NOMO-1 (cell line): ENCODE results near the gene APOA4.
A peak's percentile ranks its signal among the peaks of the same experiment; 100 is the strongest.
"Not testable (repeated sequence)": the region's sequence is repeated elsewhere in the genome, so short reads cannot be mapped to it uniquely, and the experiment has no call there.

Source experiments
- DNase-seq, 2 experiments: peaks; one replicate each; lab custom pipeline; 2025; ENCODE audit not compliant: unreplicated experiment in 2 of 2; lab: John Stamatoyannopoulos, UW

The APOA4 gene

GRCh38 chr11:116849486-116849885 lies 26.4 kb upstream of the APOA4 start:
- DNase-seq, result no peak

- DNase-seq, result no peak
Measured at GRCh38 chr11:116849060-116849459, 26.0 kb upstream of the APOA4 start.

GRCh38 chr11:116847612-116848011 lies 24.5 kb upstream of the APOA4 start:
- DNase-seq, result no peak

- no peak for DNase-seq
Measured at GRCh38 chr11:116844722-116845121, 21.6 kb upstream of the APOA4 start.

GRCh38 chr11:116843661-116844060 lies 20.6 kb upstream of the APOA4 start:
- DNase-seq, result no peak

- DNase-seq, result no peak
Measured at GRCh38 chr11:116842909-116843308, 19.8 kb upstream of the APOA4 start.

GRCh38 chr11:116842117-116842516 lies 19.0 kb upstream of the APOA4 start:
- DNase-seq, result no peak

GRCh38 chr11:116840746-116841296 lies 17.7 kb upstream of the APOA4 start:
- no peak for DNase-seq

- DNase-seq, result no peak
Measured at GRCh38 chr11:116840224-116840745, 17.2 kb upstream of the APOA4 start.

GRCh38 chr11:116838321-116839084 lies 15.4 kb upstream of the APOA4 start:
- no peak for DNase-seq

GRCh38 chr11:116837231-116838091 lies 14.4 kb upstream of the APOA4 start, which contains the start of gene APOA1:
Gene APOA1, minus strand, starts transcription at chr11:116837622. Its CDS starts 235 bp downstream, at chr11:116837387.
- no peak for DNase-seq

- no peak for DNase-seq
Measured at GRCh38 chr11:116836632-116836991, 13.5 kb upstream of the APOA4 start.

GRCh38 chr11:116835791-116836631 lies 12.9 kb upstream of the APOA4 start:
- peak; percentile 82 to 84 for DNase-seq

GRCh38 chr11:116835042-116835772 lies 12.1 kb upstream of the APOA4 start:
- peak; percentile 9 to 17 for DNase-seq

- not testable (repeated sequence) for DNase-seq
Measured at GRCh38 chr11:116834535-116835041, 11.5 kb upstream of the APOA4 start.

- DNase-seq, result no peak
Measured at GRCh38 chr11:116833816-116834534, 10.9 kb upstream of the APOA4 start.

- no peak for DNase-seq
Measured at GRCh38 chr11:116833491-116833815, 10.3 kb upstream of the APOA4 start.

GRCh38 chr11:116832350-116833290 lies 9.5 kb upstream of the APOA4 start:
- DNase-seq, result no peak
